ENCODE data around the gene LAMB4. TPM values are rescaled to one million over a fixed set of nuclear protein-coding genes. Genes with fewer than 3 reads are reported as not detected.
A peak's percentile ranks its signal among the peaks of the same experiment; 100 is the strongest.

Gene LAMB4
- total and polyA plus RNA-seq, 7 donors: 0.04 to 2.0 (median 0.14) TPM; not detected in 4

GRCh38 chr7:108078691-108079090 is 51.5 kb downstream of the LAMB4 start:
- no peak for TF ChIP-seq CTCF (IDR thresholded peaks at IDR 0.05)
- no peak for TF ChIP-seq POLR2AphosphoS5 (IDR thresholded peaks at IDR 0.05)
- no peak for TF ChIP-seq POLR2A (IDR thresholded peaks at IDR 0.05)
- TF ChIP-seq EP300 (IDR thresholded peaks at IDR 0.05): no peak
- H3K4me1 ChIP-seq: peaks cover 0 to 34% (median 30%) of the 10 kb centered on the region in 4 donors
- no peaks in the 10 kb centered on the region for H3K9me3 ChIP-seq
- no peak for DNase-seq
- H3K27ac ChIP-seq: peak overlapping the region in 3 of 4 donors; percentile 51 to 81 (median 79)
- 25 to 57% methylated on average over 1 of the region's 1 CpG for WGBS, 2 donors
- no peaks in the 10 kb centered on the region for H3K36me3 ChIP-seq
- intact Hi-C loops (cut with DNase I): no loop called here
- H3K4me3 ChIP-seq: no peak overlapping the region
- H3K27me3 ChIP-seq: no peaks in the 10 kb centered on the region

- intact Hi-C loops (cut with DNase I): no loop called here
- peaks cover 0 to 36% (median 34%) of the 10 kb centered on the region in 4 donors for H3K4me1 ChIP-seq
- no peaks in the 10 kb centered on the region for H3K27me3 ChIP-seq
- H3K4me3 ChIP-seq: no peak overlapping the region
- H3K27ac ChIP-seq: peak overlapping the region; percentile 2 to 81 (median 65)
- WGBS, 2 donors: 94 to 95% methylated on average over 1 of the region's 1 CpG
- no peaks in the 10 kb centered on the region for H3K9me3 ChIP-seq
- no peak for DNase-seq
- H3K36me3 ChIP-seq: no peaks in the 10 kb centered on the region
- no peak for TF ChIP-seq EP300 (IDR thresholded peaks at IDR 0.05)
- no peak for TF ChIP-seq CTCF (IDR thresholded peaks at IDR 0.05)
- TF ChIP-seq POLR2A (IDR thresholded peaks at IDR 0.05): no peak
- TF ChIP-seq POLR2AphosphoS5 (IDR thresholded peaks at IDR 0.05): no peak
These were observed 51.9 kb downstream of the LAMB4 start for GRCh38 chr7:108078211-108078673.

- TF ChIP-seq POLR2A (IDR thresholded peaks at IDR 0.05) (no peak), POLR2AphosphoS5 (IDR thresholded peaks at IDR 0.05) (no peak), EP300 (IDR thresholded peaks at IDR 0.05) (no peak), CTCF (IDR thresholded peaks at IDR 0.05) (no peak)
- Histone ChIP-seq H3K27ac (peak overlapping the region; percentile 2 to 81 (median 65)), H3K4me3 (no peak overlapping the region), H3K27me3 (no peaks in the 10 kb centered on the region), H3K9me3 (no peaks in the 10 kb centered on the region), H3K4me1 (peaks cover 0 to 40% (median 36%) of the 10 kb centered on the region in 4 donors), H3K36me3 (no peaks in the 10 kb centered on the region)
- 74 to 88% methylated on average over 3 of the region's 3 CpGs for WGBS, 2 donors
- DNase-seq: no peak
- intact Hi-C loops (cut with DNase I): no loop called here
These were observed 52.5 kb downstream of the LAMB4 start for GRCh38 chr7:108077709-108078108.

GRCh38 chr7:108076156-108076555 is 54.0 kb downstream of the LAMB4 start:
- Histone ChIP-seq H3K27me3 (no peaks in the 10 kb centered on the region), H3K27ac (no peak overlapping the region), H3K4me3 (no peak overlapping the region), H3K9me3 (no peaks in the 10 kb centered on the region), H3K36me3 (no peaks in the 10 kb centered on the region), H3K4me1 (peaks cover 0 to 42% (median 36%) of the 10 kb centered on the region in 4 donors)
- DNase-seq: no peak
- TF ChIP-seq POLR2A (IDR thresholded peaks at IDR 0.05): no peak
- no peak for TF ChIP-seq POLR2AphosphoS5 (IDR thresholded peaks at IDR 0.05)
- no peak for TF ChIP-seq CTCF (IDR thresholded peaks at IDR 0.05)
- no peak for TF ChIP-seq EP300 (IDR thresholded peaks at IDR 0.05)
- intact Hi-C loops (cut with DNase I): no loop called here
